Measurements from ENCODE around the gene CEP41. TPM values are rescaled to one million over a fixed set of nuclear protein-coding genes. Genes with fewer than 3 reads are reported as not detected.

CEP41 gene
- total and polyA plus RNA-seq, 10 of the 15 experiments (the other 5 are each of a cell fraction or from before 2014, with no cell fraction given), result 11.4 to 43.0 (median 24.7) TPM

DNA sequence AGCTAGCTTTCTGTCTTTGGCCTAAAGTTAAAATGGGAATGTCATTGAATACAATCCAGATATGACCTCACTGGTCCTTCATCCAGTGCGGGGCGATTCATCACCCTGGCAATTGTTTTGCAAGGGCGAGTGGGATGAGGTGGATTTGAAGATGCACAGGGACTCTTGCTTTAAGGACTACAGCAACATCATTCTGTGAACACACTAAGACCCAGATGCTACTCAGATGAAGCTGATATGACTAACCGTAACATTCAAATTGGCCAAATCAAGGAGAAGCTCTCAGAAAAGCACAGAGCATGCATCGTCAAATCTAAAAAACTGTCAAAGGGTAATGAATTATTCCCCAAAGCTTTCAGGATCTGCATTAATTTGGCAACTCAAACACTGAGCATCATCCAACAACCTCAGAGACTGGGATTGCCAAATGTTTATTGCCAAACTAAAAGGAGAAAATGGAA is 47.7 kb downstream of the CEP41 start:
- no TSS peak for BruUV-seq (replicated peaks)
- in situ Hi-C loops (cut with MboI) (no loop called here), intact Hi-C loops (cut with micrococcal nuclease; ENCODE audit: unreplicated experiment) (no loop called here)
- TF ChIP-seq, protein P1, sequence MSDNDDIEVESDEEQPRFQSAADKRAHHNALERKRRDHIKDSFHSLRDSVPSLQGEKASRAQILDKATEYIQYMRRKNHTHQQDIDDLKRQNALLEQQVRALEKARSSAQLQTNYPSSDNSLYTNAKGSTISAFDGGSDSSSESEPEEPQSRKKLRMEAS (IDR thresholded peaks at IDR 0.05; ENCODE audit: low read depth, low read length), result no peak
- TF ChIP-seq ZNF274 (IDR thresholded peaks at IDR 0.05; ENCODE audit: insufficient read depth, insufficient read length) (no peak), HCFC1 (IDR thresholded peaks at IDR 0.05; ENCODE audit: low read length) (no peak), SMC3 (IDR thresholded peaks at IDR 0.05; ENCODE audit: borderline replicate concordance, low read length) (no peak), MXI1 (IDR thresholded peaks at IDR 0.05; ENCODE audit: low read depth, low read length) (no peak), POLR2A (IDR thresholded peaks at IDR 0.05; ENCODE audit: low read depth, low read length) (no peak), CHD1 (IDR thresholded peaks at IDR 0.05; ENCODE audit: low read depth, low read length) (no peak), PAX8 (IDR thresholded peaks at IDR 0.05) (no peak), RUNX3 (IDR thresholded peaks at IDR 0.05; ENCODE audit: low read length) (no peak), ZNF384 (IDR thresholded peaks at IDR 0.05; ENCODE audit: borderline replicate concordance, low read depth, low read length) (no peak), ASH2L (IDR thresholded peaks at IDR 0.05; ENCODE audit: borderline replicate concordance, low read depth) (no peak), SPI1 (IDR thresholded peaks at IDR 0.05; ENCODE audit: borderline replicate concordance, insufficient read depth, low read depth, low read length) (no peak), TCF3 (IDR thresholded peaks at IDR 0.05; ENCODE audit: borderline replicate concordance, insufficient read depth, low read depth, low read length) (no peak), SP1 (IDR thresholded peaks at IDR 0.05; ENCODE audit: low read depth, low read length) (no peak), TCF12 (IDR thresholded peaks at IDR 0.05; ENCODE audit: low read depth, low read length) (no peak), IKZF1 (conservative IDR thresholded peaks at IDR 0.05) (no peak)
- TF ChIP-seq, protein P2, sequence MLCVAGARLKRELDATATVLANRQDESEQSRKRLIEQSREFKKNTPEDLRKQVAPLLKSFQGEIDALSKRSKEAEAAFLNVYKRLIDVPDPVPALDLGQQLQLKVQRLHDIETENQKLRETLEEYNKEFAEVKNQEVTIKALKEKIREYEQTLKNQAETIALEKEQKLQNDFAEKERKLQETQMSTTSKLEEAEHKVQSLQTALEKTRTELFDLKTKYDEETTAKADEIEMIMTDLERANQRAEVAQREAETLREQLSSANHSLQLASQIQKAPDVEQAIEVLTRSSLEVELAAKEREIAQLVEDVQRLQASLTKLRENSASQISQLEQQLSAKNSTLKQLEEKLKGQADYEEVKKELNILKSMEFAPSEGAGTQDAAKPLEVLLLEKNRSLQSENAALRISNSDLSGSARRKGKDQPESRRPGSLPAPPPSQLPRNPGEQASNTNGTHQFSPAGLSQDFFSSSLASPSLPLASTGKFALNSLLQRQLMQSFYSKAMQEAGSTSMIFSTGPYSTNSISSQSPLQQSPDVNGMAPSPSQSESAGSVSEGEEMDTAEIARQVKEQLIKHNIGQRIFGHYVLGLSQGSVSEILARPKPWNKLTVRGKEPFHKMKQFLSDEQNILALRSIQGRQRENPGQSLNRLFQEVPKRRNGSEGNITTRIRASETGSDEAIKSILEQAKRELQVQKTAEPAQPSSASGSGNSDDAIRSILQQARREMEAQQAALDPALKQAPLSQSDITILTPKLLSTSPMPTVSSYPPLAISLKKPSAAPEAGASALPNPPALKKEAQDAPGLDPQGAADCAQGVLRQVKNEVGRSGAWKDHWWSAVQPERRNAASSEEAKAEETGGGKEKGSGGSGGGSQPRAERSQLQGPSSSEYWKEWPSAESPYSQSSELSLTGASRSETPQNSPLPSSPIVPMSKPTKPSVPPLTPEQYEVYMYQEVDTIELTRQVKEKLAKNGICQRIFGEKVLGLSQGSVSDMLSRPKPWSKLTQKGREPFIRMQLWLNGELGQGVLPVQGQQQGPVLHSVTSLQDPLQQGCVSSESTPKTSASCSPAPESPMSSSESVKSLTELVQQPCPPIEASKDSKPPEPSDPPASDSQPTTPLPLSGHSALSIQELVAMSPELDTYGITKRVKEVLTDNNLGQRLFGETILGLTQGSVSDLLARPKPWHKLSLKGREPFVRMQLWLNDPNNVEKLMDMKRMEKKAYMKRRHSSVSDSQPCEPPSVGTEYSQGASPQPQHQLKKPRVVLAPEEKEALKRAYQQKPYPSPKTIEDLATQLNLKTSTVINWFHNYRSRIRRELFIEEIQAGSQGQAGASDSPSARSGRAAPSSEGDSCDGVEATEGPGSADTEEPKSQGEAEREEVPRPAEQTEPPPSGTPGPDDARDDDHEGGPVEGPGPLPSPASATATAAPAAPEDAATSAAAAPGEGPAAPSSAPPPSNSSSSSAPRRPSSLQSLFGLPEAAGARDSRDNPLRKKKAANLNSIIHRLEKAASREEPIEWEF (IDR thresholded peaks at IDR 0.05; ENCODE audit: insufficient replicate concordance, low read depth, low read length), result no peak
- TF ChIP-seq, protein P3, sequence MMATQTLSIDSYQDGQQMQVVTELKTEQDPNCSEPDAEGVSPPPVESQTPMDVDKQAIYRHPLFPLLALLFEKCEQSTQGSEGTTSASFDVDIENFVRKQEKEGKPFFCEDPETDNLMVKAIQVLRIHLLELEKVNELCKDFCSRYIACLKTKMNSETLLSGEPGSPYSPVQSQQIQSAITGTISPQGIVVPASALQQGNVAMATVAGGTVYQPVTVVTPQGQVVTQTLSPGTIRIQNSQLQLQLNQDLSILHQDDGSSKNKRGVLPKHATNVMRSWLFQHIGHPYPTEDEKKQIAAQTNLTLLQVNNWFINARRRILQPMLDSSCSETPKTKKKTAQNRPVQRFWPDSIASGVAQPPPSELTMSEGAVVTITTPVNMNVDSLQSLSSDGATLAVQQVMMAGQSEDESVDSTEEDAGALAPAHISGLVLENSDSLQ (IDR thresholded peaks at IDR 0.05), result no peak
- POLR2A ChIA-PET, result interaction anchor here (0.6 kb wide), 1 partner anchor 42 kb away, joined by 3 read pairs; no protein-coding TSS in a partner anchor
- SMC1A ChIA-PET (ENCODE audit: uncharacterized antibody, unreplicated experiment), result interaction anchor here (0.7 to 1.2 kb wide), 6 partner anchors 10 to 83 kb away, joined by 3 to 4 read pairs (median 3); no protein-coding TSS in a partner anchor
- H3K36me3 ChIP-seq (ENCODE audit: control insufficient read depth in 2 of 2, insufficient read depth in 2 of 2, low read length in 1 of 2), result no peaks in the 10 kb centered on the region
- H3K4me3 ChIP-seq, result no peak overlapping the region
- H3K9ac ChIP-seq (ENCODE audit: control insufficient read depth, insufficient read depth, low read length), result no peak overlapping the region
- no peak for DNase-seq (ENCODE audit: low read depth, low spot score)
- ATAC-seq, result no peak
- FAIRE-seq, result no peak
- H2AFZ ChIP-seq (ENCODE audit: control insufficient read depth, low read depth, low read length), result no peak overlapping the region; the same call in 1 of the 2 replicates
- no peak overlapping the region for H3K4me2 ChIP-seq (ENCODE audit: control insufficient read depth, insufficient read depth)
- no peaks in the 10 kb centered on the region for H4K20me1 ChIP-seq (ENCODE audit: control insufficient read depth, insufficient read depth)
- WGBS (ENCODE audit: insufficient coverage, insufficient replicate concordance, low lambda C conversion rate, missing lambda C conversion rate), result 43% methylated on average over 5 of the region's 5 CpGs
- H3K27me3 ChIP-seq (replicated peaks in 1 of 2; ENCODE audit: control insufficient read depth in 2 of 2, insufficient read depth in 2 of 2, low read length in 1 of 2), result no peaks in the 10 kb centered on the region
- CTCF ChIA-PET, result interaction anchor here (0.6 to 0.8 kb wide), 2 partner anchors 94 to 521 kb away, joined by 4 to 5 read pairs; no protein-coding TSS in a partner anchor
- H3K4me1 ChIP-seq (ENCODE audit: control insufficient read depth, insufficient read depth, low read length), result peaks cover 15% of the 10 kb centered on the region
- H3K79me2 ChIP-seq (ENCODE audit: control insufficient read depth, insufficient read depth, low read length), result no peaks in the 10 kb centered on the region
- H3K9me3 ChIP-seq (replicated peaks; ENCODE audit: control insufficient read depth, insufficient read depth, low read length), result no peaks in the 10 kb centered on the region
- RAD21 ChIA-PET (ENCODE audit: unreplicated experiment), result no interaction called here
- no peak overlapping the region for H3K27ac ChIP-seq (ENCODE audit: control insufficient read depth, insufficient read depth)

Data from GM12878 (cell line).